Endothelial cell of umbilical vein (primary cell): ENCODE data around the gene COX7B2. TPM values are rescaled to one million over a fixed set of nuclear protein-coding genes. Genes with fewer than 3 reads are reported as not detected.

Source experiments
- BruUV-seq: library from RNA; stranded (reverse); fragments of 400-500 nt; replicated peaks from 2 replicates; lab custom pipeline; 2021; lab: Mats Ljungman, UMichigan
- CTCF ChIA-PET: fragments of 300-600, 350-600 bp; sonication (Branson Sonifier 250); formaldehyde crosslinking; loops from one replicate; lab custom pipeline; 2021; ENCODE audit warnings: antibody characterized with exemption, inconsistent platforms; lab: Charles Lee
- POLR2A ChIA-PET: fragments of 300-600, 350-600 bp; sonication (Branson Sonifier 250); formaldehyde crosslinking; loops from one replicate; lab custom pipeline; 2021; ENCODE audit warnings: antibody characterized with exemption, inconsistent platforms; lab: Charles Lee
- DNase-seq: peaks from one replicate; pipeline ENCODE4 v3.0.0-alpha.2; 2011; ENCODE audit warnings: low read depth, low spot score
- FAIRE-seq: peaks from 2 replicates; lab custom pipeline; 2011; peaks lifted over from hg19 to GRCh38; lab: Jason Lieb, UNC
- H2AFZ ChIP-seq: 2 replicates; pipeline ENCODE4 v1.6.0; 2012; ENCODE audit warnings: low read depth, low read length, control low read depth, inconsistent platforms
- H3K27ac ChIP-seq: 2 replicates; pipeline ENCODE4 v1.5.1; 2011; ENCODE audit warnings: low read depth, mild to moderate bottlenecking, control low read depth, low read length, moderate library complexity; ENCODE audit not compliant: insufficient read depth
- H3K27me3 ChIP-seq, 2 experiments: 2 replicates each; pipeline versions ENCODE4 v1.6.0 to v1.6.1; 2011; ENCODE audit warnings: low read length in 2 of 2, mixed read lengths in 1 of 2; ENCODE audit not compliant: control insufficient read depth in 2 of 2, insufficient read depth in 2 of 2
- H3K36me3 ChIP-seq, 2 experiments: 2 replicates in 1 of 2; 3 replicates in 1 of 2; pipeline ENCODE4 v1.5.1; 2011; ENCODE audit warnings: low read length in 2 of 2, mild to moderate bottlenecking in 1 of 2, moderate library complexity in 1 of 2; ENCODE audit not compliant: control insufficient read depth in 2 of 2, insufficient read depth in 2 of 2; ENCODE audit errors: extremely low read depth in 1 of 2
- H3K4me1 ChIP-seq: 3 replicates; pipeline ENCODE4 v1.5.1; 2011; ENCODE audit warnings: mild to moderate bottlenecking, low read length; ENCODE audit not compliant: control insufficient read depth, insufficient read depth; ENCODE audit errors: extremely low read depth
- H3K4me2 ChIP-seq: 2 replicates; pipeline ENCODE4 v1.6.1; 2011; ENCODE audit warnings: low read length, control low read depth, mixed read lengths; ENCODE audit not compliant: insufficient read depth
- H3K4me3 ChIP-seq, 3 experiments: fragments of 200-600 bp in 1 of 3; sonication (generic), shearing (Covaris generic) in 1 of 3; replicated peaks in 1 of 3; 2 replicates each; pipeline ENCODE4 v1.5.1; 2011 to 2016; ENCODE audit warnings: control low read depth in 3 of 3, low read length in 3 of 3, mild to moderate bottlenecking in 2 of 3, inconsistent platforms in 1 of 3, low read depth in 1 of 3, moderate library complexity in 1 of 3; ENCODE audit not compliant: insufficient read depth in 1 of 3
- H3K79me2 ChIP-seq: 2 replicates; pipeline ENCODE4 v1.6.0; 2012; ENCODE audit warnings: low read length, inconsistent platforms; ENCODE audit not compliant: control insufficient read depth, insufficient read depth
- H3K9ac ChIP-seq: replicated peaks from 2 replicates; pipeline ENCODE3; 2011; ENCODE audit warnings: low read length, control low read depth; ENCODE audit not compliant: insufficient read depth; ENCODE audit errors: extremely low read depth
- H3K9me1 ChIP-seq: replicated peaks from 3 replicates; pipeline ENCODE4 v1.6.0; 2011; ENCODE audit warnings: mild to moderate bottlenecking, low read length; ENCODE audit not compliant: control insufficient read depth, insufficient read depth; ENCODE audit errors: extremely low read depth
- H3K9me3 ChIP-seq: replicated peaks from 2 replicates; pipeline ENCODE4 v1.5.1; 2012; ENCODE audit warnings: low read length, inconsistent platforms; ENCODE audit not compliant: control insufficient read depth, insufficient read depth
- H4K20me1 ChIP-seq: replicated peaks from 2 replicates; pipeline ENCODE3; 2011; ENCODE audit warnings: mild to moderate bottlenecking, low read length; ENCODE audit not compliant: control insufficient read depth, insufficient read depth; ENCODE audit errors: extremely low read depth
- CTCF ChIP-seq, 2 donors: IDR thresholded peaks; 1 replicate in 1 of 2; 2 replicates in 1 of 2; pipeline ENCODE4 v1.5.1; 2011; ENCODE audit warnings: low read length in 2 of 2, mild to moderate bottlenecking in 2 of 2, moderate library complexity in 2 of 2, control low read depth in 1 of 2, inconsistent platforms in 1 of 2, low read depth in 1 of 2; ENCODE audit not compliant: insufficient read depth in 1 of 2; ENCODE audit errors: extremely low read depth in 1 of 2
- EZH2 ChIP-seq: IDR thresholded peaks from 2 replicates; pipeline ENCODE4 v1.6.1; 2012; ENCODE audit warnings: borderline replicate concordance, low read depth, mild to moderate bottlenecking, moderate library complexity, low read length, inconsistent platforms; ENCODE audit not compliant: severe bottlenecking
- FOS ChIP-seq: IDR thresholded peaks from 2 replicates; pipeline ENCODE4 v1.6.1; 2011; ENCODE audit warnings: mild to moderate bottlenecking, low read length, moderate library complexity, borderline replicate concordance; ENCODE audit not compliant: insufficient read depth
- GATA2 ChIP-seq: IDR thresholded peaks from 2 replicates; pipeline ENCODE4 v1.7.0; 2011; ENCODE audit warnings: low read depth, mild to moderate bottlenecking, moderate library complexity, mixed read lengths, low read length; ENCODE audit not compliant: insufficient read length, insufficient read depth
- JUN ChIP-seq: IDR thresholded peaks from 2 replicates; pipeline ENCODE4 v1.6.1; 2011; ENCODE audit warnings: borderline replicate concordance, low read depth; ENCODE audit not compliant: insufficient read length, insufficient read depth
- MYC ChIP-seq: IDR thresholded peaks from one replicate; pipeline ENCODE4 v1.6.1; 2011; ENCODE audit warnings: mild to moderate bottlenecking, low read depth, low read length
- POLR2A ChIP-seq: IDR thresholded peaks from 2 replicates; pipeline ENCODE4 v1.6.1; 2012; ENCODE audit warnings: low read depth, mild to moderate bottlenecking, control low read depth, low read length
- POLR2AphosphoS5 ChIP-seq: IDR thresholded peaks from 2 replicates; pipeline ENCODE4 v1.6.1; 2012; ENCODE audit warnings: low read depth, mild to moderate bottlenecking, control low read depth, low read length, moderate library complexity; ENCODE audit not compliant: insufficient read depth
- dilution Hi-C: fragments of 300-500 bp; cut with MboI; formaldehyde crosslinking; loops from one replicate; pipeline ENCODE4 v1.15.0; 2019; ENCODE audit warnings: low sequenced_read_pairs; ENCODE audit not compliant: extremely low pct_ligation_motif_present
- intact Hi-C: fragments of 100-400 bp; cut with micrococcal nuclease; formaldehyde crosslinking; loops from one replicate; pipeline ENCODE4 v1.10.0; 2022
- polyA plus RNA-seq, 4 experiments: library from polyadenylated mRNA; depleted of rRNA in 3 of 4; stranded (reverse) in 3 of 4; unstranded in 1 of 4; fragments of >200 nt; gene quantifications; 2 replicates each; pipeline versions ENCODE4 v1.2.1 to v1.2.3, GENCODE V29; 2011 to 2012; ENCODE audit warnings: missing spikeins in 1 of 4
- total RNA-seq: library from RNA; stranded (reverse); gene quantifications from 2 replicates; pipeline ENCODE4 v1.2.3, GENCODE V29; 2021
- TF ChIP-seq, protein P1 (sequence below): IDR thresholded peaks from 2 replicates; pipeline ENCODE4 v1.6.1; 2011; ENCODE audit not compliant: insufficient read depth, insufficient read length

Gene COX7B2
- total and polyA plus RNA-seq, 2 donors (not counting 3 experiments of a cell fraction or from before 2014, with no cell fraction given) = not detected

DNA sequence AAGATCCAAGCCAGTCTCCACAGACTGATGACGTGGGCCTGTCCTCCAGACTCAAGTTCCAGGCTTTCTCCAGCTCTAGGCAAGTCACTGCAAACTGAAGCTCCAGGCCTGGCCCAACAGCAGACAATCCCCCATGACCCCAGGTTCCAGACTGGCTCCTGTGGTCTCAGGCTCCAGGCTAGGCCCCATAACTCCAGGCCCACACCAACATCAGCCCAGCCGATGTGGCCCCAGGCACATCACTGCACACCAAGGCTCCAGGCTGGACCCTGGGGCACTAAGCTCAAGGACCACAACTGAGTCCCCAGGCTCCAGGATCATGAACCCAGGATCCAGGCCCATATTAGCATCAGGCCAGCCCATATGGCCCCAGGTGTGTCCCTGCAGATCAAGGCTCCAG, 143.6 kb downstream of the COX7B2 start:
- Histone ChIP-seq H3K79me2 (no peaks in the 10 kb centered on the region), H3K9me3 (peaks cover 7% of the 10 kb centered on the region), H3K27ac (no peak overlapping the region), H3K4me1 (no peaks in the 10 kb centered on the region), H3K4me2 (no peak overlapping the region), H3K27me3 (no peaks in the 10 kb centered on the region), H3K9me1 (no peaks in the 10 kb centered on the region), H2AFZ (no peak overlapping the region), H4K20me1 (no peaks in the 10 kb centered on the region), H3K36me3 (no peaks in the 10 kb centered on the region), H3K9ac (no peak overlapping the region), H3K4me3 (no peak overlapping the region)
- TF ChIP-seq MYC = no peak
- no peak for TF ChIP-seq POLR2A
- TF ChIP-seq, protein P1, sequence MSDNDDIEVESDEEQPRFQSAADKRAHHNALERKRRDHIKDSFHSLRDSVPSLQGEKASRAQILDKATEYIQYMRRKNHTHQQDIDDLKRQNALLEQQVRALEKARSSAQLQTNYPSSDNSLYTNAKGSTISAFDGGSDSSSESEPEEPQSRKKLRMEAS = no peak
- no peak for TF ChIP-seq CTCF (IDR thresholded peaks at IDR 0.05; ENCODE audit: extremely low read depth in 1 of 2, insufficient read depth in 1 of 2, low read depth in 1 of 2, low read length in 2 of 2)
- no peak for TF ChIP-seq GATA2
- TF ChIP-seq EZH2 = no peak
- no peak for TF ChIP-seq FOS
- no peak for TF ChIP-seq POLR2AphosphoS5
- no peak for TF ChIP-seq JUN
- no peak for FAIRE-seq
- ChIA-PET POLR2A (no interaction called here), CTCF (interaction anchor here (0.7 kb wide), 1 partner anchor 183 kb away, joined by 3 read pairs; no protein-coding TSS in a partner anchor)
- DNase-seq = no peak
- intact Hi-C loops (no loop called here), dilution Hi-C loops (no loop called here)
- BruUV-seq = no TSS peak
